ENCODE data around the gene DEFB124. TPM values are rescaled to one million over a fixed set of nuclear protein-coding genes. Genes with fewer than 3 reads are reported as not detected.
"Not testable (repeated sequence)": the region's sequence is repeated elsewhere in the genome, so short reads cannot be mapped to it uniquely, and the experiment has no call there.

DEFB124 gene
- total RNA-seq, 1 donor, result not detected

- no peak for DNase-seq (ENCODE audit: low read depth)
- H3K4me3 ChIP-seq (ENCODE audit: low read depth, low read length), result no peak overlapping the region
- TF ChIP-seq, protein P1, sequence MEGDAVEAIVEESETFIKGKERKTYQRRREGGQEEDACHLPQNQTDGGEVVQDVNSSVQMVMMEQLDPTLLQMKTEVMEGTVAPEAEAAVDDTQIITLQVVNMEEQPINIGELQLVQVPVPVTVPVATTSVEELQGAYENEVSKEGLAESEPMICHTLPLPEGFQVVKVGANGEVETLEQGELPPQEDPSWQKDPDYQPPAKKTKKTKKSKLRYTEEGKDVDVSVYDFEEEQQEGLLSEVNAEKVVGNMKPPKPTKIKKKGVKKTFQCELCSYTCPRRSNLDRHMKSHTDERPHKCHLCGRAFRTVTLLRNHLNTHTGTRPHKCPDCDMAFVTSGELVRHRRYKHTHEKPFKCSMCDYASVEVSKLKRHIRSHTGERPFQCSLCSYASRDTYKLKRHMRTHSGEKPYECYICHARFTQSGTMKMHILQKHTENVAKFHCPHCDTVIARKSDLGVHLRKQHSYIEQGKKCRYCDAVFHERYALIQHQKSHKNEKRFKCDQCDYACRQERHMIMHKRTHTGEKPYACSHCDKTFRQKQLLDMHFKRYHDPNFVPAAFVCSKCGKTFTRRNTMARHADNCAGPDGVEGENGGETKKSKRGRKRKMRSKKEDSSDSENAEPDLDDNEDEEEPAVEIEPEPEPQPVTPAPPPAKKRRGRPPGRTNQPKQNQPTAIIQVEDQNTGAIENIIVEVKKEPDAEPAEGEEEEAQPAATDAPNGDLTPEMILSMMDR (IDR thresholded peaks at IDR 0.05; ENCODE audit: insufficient read depth, low read depth, low read length), result no peak
Measured at GRCh38 chr20:31473331-31474096, 1.4 kb downstream of the DEFB124 start.

DNA sequence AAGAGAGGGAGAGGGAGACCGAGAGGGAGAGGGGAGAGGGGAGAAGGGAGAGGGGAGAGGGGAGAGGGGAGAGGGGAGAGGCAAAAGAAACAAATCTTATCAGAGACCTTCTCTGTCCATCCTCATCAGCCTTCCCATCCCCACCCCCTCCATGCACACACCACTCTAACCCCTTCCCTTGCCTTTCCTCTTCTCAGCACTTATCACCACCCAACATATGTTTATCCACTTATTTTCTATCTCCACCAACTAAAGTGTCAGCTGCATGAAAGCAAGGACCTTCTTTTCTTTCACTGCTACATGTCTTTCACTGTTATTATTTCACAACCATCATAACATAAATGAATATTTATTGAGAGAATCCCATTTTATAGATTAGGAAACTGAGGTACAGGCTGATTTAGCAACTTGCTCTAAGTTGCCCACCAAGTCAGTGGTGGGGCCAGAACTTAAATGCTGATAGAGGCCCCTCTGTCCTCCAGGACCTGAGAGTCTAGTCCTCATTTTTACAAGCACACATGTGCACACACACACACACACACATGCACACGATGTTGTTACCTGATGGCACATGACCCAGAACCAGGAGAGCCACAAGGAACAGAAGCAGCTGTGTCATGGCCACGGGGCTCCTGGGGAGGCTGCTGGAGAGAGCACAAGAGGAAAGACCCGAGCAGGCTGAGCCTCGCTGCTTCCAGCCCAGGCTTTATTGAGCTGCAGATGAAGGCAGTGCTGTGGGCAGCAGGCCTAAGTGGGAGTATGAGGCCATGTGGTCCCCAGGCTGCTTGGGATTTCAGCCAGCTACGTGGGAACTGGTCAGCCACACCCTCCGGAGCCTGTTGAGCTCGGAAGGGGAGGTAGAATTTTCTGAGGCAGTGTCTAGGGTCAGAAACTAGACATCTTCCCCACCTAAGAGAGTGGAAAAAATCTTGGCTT is 2.3 kb downstream of the DEFB124 start:
- TF ChIP-seq, protein P1 (IDR thresholded peaks at IDR 0.05; ENCODE audit: insufficient read depth, low read depth, low read length), result no peak
- no peak overlapping the region for H3K4me3 ChIP-seq (ENCODE audit: low read depth, low read length)
- DNase-seq (ENCODE audit: low read depth), result no peak

DNA sequence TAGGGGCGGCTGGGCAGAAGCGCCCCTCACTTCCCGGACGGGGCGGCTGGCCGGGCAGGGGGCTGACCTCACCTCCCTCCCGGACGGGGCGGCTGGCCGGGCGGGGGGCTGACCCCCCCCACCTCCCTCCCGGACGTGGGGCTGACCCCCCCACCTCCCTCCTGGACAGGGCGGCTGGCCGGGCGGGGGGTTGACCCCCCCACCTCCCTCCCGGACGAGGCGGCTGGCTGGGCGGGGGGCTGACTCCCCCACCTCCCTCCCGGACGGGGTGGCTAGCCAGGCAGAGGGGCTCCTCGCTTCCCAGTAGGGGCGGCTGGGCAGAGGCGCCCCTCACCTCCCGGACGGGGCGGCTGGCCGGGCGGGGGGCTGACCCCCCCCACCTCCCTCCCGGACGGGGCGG is 4.0 kb downstream of the DEFB124 start:
- not testable (repeated sequence) for DNase-seq (ENCODE audit: low read depth); H3K4me3 ChIP-seq (ENCODE audit: low read depth, low read length)

DNA sequence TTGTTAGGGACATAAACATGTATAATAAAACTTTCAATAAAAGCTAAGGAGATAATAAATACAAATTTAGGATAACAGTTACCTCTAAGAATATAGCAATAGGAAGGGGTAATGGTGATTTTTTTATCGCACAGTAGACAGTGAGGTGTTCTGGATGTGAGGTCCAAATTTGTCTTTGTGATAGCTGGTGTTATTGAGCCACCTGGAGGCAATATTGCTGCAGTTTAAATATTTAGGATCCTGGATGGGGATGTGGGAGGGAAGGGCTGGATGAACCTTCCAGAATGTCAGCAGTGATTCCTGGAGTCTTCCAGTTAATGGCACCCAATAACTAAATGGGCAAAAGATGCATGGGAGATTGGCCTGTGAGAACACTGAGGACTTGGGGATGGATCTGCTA is 20.6 kb downstream of the DEFB124 start:
- DNase-seq (ENCODE audit: low read depth), result no peak
- no peak overlapping the region for H3K4me3 ChIP-seq (ENCODE audit: low read depth, low read length)
- TF ChIP-seq, protein P1 (IDR thresholded peaks at IDR 0.05; ENCODE audit: insufficient read depth, low read depth, low read length), result no peak

DNA sequence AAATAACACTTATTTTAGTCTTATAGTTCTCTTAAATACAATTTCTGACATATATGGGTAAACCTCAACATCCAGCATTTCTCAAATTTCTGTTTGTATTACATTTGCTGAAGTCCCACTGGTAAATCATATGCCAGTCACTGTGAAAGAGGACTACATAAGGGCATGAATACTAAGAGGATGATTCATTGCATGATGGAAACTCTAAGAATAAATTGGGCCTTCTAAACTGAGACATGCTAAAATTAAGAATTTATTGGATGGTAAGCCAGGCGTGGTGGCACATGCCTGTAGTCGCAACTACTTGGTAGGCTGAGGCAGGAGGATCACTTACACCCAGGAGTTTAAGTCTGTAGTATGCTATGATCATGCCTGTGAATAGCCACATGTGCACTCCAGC is 22.4 kb downstream of the DEFB124 start:
- no peak for DNase-seq (ENCODE audit: low read depth)
- TF ChIP-seq, protein P1 (IDR thresholded peaks at IDR 0.05; ENCODE audit: insufficient read depth, low read depth, low read length), result no peak
- no peak overlapping the region for H3K4me3 ChIP-seq (ENCODE audit: low read depth, low read length)

DNA sequence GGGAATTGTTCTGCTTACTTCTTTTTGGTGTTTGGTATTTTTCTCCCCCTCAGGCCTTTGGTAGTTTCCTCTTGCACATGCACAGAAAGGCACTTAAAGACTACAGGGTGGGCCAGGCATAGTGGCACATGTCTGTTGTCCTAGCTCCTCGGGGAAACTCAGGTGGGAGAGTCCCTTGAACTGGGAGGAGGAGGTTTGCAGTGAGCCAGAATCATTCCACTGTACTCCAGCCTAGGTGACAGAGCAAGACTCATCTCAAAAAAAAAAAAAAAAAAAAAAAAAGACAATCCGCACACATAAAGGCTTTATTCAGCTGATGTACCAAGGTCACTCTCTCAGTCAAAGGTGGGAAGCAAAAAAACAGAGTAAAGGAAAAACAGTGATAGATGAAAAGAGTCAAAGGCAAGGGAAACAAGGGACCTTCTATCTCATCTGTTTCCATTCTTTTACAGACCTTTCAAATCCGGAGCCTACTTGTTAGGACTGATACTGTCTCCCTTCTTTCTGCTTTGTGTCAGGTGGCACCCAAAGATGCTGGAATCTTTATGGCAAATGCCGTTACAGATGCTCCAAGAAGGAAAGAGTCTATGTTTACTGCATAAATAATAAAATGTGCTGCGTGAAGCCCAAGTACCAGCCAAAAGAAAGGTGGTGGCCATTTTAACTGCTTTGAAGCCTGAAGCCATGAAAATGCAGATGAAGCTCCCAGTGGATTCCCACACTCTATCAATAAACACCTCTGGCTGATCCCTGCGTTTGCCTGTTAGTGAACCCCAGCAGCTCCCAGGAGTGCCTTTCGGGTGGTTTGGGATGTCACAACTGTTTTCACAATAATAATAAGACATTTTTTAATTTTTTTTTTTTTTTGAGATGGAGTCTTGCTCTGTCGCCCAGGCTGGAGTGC is 25.2 kb downstream of the DEFB124 start:
- TF ChIP-seq, protein P1 (IDR thresholded peaks at IDR 0.05; ENCODE audit: insufficient read depth, low read depth, low read length), result no peak
- no peak overlapping the region for H3K4me3 ChIP-seq (ENCODE audit: low read depth, low read length)
- no peak for DNase-seq (ENCODE audit: low read depth)

All from fibroblast of villous mesenchyme (primary cell).